ENCODE measurements around the gene PRDM15. TPM values are rescaled to one million over a fixed set of nuclear protein-coding genes. Genes with fewer than 3 reads are reported as not detected.

PRDM15 gene
- total and polyA plus RNA-seq, 2 experiments from 2014 or later, result 3.0 to 10.6 TPM

DNA sequence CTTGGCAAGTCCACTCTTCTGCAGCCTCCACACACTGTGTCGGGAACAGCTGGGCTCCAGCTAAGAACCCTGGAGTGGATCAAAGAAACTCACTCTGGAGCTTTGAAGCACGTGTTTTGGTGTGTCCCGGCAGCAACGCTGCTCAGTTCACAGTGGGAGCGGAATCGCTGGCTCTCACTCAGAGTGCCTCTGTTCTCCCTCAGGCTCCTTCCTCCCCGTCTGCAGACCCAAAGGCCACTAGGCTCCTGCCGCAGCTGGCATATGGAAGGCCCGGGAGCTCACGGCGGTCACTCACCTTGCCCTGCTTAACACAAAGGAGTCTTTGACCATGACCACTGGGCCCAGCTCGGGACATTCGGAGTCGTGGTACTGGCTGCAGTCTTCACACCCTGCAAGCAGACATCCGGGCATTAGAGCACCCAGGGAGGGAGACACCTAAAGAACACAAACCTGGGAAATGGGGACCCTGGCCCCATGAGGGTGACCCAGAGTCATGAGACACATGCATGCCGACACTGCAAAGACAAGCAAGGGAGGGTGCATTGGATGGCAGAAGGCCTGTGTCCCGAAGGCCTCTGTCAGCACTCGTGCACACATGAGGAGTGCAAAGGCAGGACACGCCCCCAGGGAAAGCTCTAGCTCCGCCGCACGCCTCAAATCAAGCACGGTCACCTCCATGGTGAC is 19.7 kb downstream of the PRDM15 start (continued):
- TF ChIP-seq ZNF331 (CRISPR knock-in tag; IDR thresholded peaks at IDR 0.05; ENCODE audit: low read depth) (no peak), POLR2AphosphoS5 (IDR thresholded peaks at IDR 0.05; ENCODE audit: low read depth) (no peak), ZNF114 (CRISPR knock-in tag; IDR thresholded peaks at IDR 0.05) (no peak), EZH2phosphoT487 (IDR thresholded peaks at IDR 0.05; ENCODE audit: unreplicated experiment) (no peak)
- TF ChIP-seq, protein P1, sequence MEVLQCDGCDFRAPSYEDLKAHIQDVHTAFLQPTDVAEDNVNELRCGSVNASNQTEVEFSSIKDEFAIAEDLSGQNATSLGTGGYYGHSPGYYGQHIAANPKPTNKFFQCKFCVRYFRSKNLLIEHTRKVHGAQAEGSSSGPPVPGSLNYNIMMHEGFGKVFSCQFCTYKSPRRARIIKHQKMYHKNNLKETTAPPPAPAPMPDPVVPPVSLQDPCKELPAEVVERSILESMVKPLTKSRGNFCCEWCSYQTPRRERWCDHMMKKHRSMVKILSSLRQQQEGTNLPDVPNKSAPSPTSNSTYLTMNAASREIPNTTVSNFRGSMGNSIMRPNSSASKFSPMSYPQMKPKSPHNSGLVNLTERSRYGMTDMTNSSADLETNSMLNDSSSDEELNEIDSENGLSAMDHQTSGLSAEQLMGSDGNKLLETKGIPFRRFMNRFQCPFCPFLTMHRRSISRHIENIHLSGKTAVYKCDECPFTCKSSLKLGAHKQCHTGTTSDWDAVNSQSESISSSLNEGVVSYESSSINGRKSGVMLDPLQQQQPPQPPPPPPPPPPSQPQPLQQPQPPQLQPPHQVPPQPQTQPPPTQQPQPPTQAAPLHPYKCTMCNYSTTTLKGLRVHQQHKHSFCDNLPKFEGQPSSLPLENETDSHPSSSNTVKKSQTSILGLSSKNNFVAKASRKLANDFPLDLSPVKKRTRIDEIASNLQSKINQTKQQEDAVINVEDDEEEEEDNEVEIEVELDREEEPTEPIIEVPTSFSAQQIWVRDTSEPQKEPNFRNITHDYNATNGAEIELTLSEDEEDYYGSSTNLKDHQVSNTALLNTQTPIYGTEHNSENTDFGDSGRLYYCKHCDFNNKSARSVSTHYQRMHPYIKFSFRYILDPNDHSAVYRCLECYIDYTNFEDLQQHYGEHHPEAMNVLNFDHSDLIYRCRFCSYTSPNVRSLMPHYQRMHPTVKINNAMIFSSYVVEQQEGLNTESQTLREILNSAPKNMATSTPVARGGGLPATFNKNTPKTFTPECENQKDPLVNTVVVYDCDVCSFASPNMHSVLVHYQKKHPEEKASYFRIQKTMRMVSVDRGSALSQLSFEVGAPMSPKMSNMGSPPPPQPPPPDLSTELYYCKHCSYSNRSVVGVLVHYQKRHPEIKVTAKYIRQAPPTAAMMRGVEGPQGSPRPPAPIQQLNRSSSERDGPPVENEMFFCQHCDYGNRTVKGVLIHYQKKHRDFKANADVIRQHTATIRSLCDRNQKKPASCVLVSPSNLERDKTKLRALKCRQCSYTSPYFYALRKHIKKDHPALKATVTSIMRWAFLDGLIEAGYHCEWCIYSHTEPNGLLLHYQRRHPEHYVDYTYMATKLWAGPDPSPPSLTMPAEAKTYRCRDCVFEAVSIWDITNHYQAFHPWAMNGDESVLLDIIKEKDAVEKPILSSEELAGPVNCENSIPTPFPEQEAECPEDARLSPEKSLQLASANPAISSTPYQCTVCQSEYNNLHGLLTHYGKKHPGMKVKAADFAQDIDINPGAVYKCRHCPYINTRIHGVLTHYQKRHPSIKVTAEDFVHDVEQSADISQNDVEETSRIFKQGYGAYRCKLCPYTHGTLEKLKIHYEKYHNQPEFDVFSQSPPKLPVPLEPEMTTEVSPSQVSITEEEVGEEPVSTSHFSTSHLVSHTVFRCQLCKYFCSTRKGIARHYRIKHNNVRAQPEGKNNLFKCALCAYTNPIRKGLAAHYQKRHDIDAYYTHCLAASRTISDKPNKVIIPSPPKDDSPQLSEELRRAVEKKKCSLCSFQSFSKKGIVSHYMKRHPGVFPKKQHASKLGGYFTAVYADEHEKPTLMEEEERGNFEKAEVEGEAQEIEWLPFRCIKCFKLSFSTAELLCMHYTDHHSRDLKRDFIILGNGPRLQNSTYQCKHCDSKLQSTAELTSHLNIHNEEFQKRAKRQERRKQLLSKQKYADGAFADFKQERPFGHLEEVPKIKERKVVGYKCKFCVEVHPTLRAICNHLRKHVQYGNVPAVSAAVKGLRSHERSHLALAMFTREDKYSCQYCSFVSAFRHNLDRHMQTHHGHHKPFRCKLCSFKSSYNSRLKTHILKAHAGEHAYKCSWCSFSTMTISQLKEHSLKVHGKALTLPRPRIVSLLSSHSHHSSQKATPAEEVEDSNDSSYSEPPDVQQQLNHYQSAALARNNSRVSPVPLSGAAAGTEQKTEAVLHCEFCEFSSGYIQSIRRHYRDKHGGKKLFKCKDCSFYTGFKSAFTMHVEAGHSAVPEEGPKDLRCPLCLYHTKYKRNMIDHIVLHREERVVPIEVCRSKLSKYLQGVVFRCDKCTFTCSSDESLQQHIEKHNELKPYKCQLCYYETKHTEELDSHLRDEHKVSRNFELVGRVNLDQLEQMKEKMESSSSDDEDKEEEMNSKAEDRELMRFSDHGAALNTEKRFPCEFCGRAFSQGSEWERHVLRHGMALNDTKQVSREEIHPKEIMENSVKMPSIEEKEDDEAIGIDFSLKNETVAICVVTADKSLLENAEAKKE (CRISPR knock-in tag; IDR thresholded peaks at IDR 0.05), result no peak
- TF ChIP-seq, protein P2, sequence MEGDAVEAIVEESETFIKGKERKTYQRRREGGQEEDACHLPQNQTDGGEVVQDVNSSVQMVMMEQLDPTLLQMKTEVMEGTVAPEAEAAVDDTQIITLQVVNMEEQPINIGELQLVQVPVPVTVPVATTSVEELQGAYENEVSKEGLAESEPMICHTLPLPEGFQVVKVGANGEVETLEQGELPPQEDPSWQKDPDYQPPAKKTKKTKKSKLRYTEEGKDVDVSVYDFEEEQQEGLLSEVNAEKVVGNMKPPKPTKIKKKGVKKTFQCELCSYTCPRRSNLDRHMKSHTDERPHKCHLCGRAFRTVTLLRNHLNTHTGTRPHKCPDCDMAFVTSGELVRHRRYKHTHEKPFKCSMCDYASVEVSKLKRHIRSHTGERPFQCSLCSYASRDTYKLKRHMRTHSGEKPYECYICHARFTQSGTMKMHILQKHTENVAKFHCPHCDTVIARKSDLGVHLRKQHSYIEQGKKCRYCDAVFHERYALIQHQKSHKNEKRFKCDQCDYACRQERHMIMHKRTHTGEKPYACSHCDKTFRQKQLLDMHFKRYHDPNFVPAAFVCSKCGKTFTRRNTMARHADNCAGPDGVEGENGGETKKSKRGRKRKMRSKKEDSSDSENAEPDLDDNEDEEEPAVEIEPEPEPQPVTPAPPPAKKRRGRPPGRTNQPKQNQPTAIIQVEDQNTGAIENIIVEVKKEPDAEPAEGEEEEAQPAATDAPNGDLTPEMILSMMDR (conservative IDR thresholded peaks at IDR 0.05; ENCODE audit: low read depth in 2 of 2), result no peak

All from GM23338 (cell line).